Measurements from ENCODE around the gene RAB22A.

DNA sequence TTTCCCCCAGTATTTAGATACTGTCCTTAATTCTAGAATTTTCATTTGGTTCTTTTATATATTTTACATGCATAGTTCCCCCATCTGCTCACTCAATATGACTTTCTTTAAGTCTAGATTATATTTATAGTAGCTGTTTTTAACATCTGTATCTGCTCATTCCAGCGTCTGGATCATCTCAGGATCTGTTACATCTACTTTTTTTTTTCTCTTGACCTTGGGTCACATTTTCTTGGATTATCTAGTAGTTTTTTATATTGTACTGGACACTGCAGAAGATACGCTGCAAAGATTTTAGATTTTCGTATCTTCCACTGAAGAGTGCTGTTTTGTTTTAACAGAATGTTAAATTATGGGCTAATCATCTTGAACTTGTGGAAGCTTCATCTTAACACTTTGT is 20.7 kb downstream of the RAB22A start:
- TF ChIP-seq, protein P1, sequence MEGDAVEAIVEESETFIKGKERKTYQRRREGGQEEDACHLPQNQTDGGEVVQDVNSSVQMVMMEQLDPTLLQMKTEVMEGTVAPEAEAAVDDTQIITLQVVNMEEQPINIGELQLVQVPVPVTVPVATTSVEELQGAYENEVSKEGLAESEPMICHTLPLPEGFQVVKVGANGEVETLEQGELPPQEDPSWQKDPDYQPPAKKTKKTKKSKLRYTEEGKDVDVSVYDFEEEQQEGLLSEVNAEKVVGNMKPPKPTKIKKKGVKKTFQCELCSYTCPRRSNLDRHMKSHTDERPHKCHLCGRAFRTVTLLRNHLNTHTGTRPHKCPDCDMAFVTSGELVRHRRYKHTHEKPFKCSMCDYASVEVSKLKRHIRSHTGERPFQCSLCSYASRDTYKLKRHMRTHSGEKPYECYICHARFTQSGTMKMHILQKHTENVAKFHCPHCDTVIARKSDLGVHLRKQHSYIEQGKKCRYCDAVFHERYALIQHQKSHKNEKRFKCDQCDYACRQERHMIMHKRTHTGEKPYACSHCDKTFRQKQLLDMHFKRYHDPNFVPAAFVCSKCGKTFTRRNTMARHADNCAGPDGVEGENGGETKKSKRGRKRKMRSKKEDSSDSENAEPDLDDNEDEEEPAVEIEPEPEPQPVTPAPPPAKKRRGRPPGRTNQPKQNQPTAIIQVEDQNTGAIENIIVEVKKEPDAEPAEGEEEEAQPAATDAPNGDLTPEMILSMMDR (IDR thresholded peaks at IDR 0.05) = no peak
- TF ChIP-seq POLR2A (IDR thresholded peaks at IDR 0.05) = no peak

Data from sigmoid colon (tissue), 3 donors.